C4-2B (cell line): ENCODE measurements around the gene TECPR2.

Source experiments
- ZFX ChIP-seq: fragments of 450-650 bp; IDR thresholded peaks from 2 replicates; pipeline ENCODE4 v1.6.1; 2017
- TF ChIP-seq, protein P1 (sequence below): fragments of 450-650 bp; conservative IDR thresholded peaks from 2 replicates; pipeline ENCODE4 v1.5.1; 2017; ENCODE audit warnings: mild to moderate bottlenecking

DNA sequence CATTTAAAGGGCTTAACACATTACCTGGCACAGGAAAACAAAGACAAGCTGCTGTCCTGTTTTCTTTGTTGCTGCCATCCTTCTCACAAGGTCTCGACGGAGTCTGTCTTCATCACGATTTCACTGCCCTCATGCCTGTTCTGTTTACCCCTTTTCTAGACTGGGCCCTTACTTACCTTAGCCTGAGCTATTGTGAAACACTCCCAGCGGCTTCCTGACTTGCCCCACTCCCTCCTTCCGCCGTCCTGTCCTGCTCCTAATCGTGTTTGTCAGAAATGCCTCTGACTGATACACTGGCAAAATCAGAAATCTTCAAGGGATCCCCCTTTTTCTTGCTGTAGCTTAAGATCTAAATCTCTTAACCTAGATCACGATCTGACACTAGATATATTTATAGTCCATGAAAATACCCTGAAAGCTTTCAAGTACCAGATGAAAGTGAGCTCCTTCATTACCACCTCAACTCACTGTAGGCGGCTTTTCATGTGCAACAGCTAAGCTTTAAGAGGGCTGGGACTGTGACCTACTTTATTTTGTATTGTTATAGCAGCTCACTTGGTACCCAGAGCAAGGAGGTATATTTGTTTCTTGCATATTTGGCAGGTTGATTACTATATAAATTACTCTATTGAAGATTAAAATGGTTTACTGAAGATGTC is 32.1 kb downstream of the TECPR2 start:
- TF ChIP-seq, protein P1, sequence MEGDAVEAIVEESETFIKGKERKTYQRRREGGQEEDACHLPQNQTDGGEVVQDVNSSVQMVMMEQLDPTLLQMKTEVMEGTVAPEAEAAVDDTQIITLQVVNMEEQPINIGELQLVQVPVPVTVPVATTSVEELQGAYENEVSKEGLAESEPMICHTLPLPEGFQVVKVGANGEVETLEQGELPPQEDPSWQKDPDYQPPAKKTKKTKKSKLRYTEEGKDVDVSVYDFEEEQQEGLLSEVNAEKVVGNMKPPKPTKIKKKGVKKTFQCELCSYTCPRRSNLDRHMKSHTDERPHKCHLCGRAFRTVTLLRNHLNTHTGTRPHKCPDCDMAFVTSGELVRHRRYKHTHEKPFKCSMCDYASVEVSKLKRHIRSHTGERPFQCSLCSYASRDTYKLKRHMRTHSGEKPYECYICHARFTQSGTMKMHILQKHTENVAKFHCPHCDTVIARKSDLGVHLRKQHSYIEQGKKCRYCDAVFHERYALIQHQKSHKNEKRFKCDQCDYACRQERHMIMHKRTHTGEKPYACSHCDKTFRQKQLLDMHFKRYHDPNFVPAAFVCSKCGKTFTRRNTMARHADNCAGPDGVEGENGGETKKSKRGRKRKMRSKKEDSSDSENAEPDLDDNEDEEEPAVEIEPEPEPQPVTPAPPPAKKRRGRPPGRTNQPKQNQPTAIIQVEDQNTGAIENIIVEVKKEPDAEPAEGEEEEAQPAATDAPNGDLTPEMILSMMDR: no peak
- TF ChIP-seq ZFX: no peak
